KG1 (cell line): Measurements from ENCODE around the gene PON3.

Source experiments
- DNase-seq: peaks from one replicate; lab custom pipeline; 2025; lab: John Stamatoyannopoulos, UW

The PON3 gene

GRCh38 chr7:95340491-95340890 is 55.7 kb downstream of the PON3 start:
- DNase-seq: no peak

- no peak for DNase-seq
Measured at GRCh38 chr7:95338832-95339231, 57.3 kb downstream of the PON3 start.

DNA sequence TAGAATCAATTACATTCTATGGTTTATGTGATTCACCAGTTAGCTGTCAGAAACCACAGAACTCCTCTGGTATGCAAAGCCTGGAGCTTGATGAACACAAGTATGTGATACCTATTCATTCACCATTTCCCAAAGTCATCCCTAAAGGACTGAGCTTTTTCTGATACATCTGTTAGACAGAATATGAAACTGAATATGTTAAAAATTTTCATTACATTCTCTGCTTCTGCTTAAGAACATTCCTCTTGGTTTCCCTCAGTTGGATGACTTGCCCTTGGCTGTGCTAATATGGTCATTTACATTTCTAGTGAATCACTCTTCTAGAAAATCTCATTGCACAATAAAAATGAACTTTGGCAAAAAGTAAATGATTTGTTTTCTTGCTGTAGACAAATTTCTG is 61.1 kb downstream of the PON3 start:
- no peak for DNase-seq

DNA sequence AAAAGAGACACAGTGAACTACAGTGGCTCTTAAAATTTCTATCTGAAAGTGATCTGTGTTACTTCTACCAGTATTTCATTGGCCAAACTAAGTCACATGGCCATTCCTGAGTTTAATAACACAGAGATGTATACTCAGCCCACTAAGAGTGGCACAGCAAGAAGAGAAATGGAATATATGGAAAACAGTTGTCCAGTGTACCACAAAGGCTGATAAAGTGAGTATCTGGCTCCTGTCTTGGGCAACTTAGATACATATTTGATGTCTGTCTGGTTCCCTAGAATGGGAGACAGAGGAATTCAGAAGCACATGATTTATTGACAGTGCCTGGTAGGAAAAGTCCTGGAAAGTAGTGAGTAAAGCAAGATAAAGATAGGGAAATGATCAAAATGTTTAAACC is 61.7 kb downstream of the PON3 start:
- DNase-seq: no peak

GRCh38 chr7:95330961-95331337 is 65.2 kb downstream of the PON3 start:
- DNase-seq: no peak

- DNase-seq: no peak
Measured at GRCh38 chr7:95330204-95330960, 65.8 kb downstream of the PON3 start.

GRCh38 chr7:95327356-95327755 is 68.8 kb downstream of the PON3 start:
- no peak for DNase-seq

GRCh38 chr7:95324431-95324830 is 71.7 kb downstream of the PON3 start, which contains the start of gene PON1:
Gene PON1, minus strand, starts transcription at chr7:95324532. Its CDS starts 57 bp downstream, at chr7:95324475.
- no peak for DNase-seq

GRCh38 chr7:95323410-95324129 is 72.6 kb downstream of the PON3 start:
- DNase-seq: no peak

DNA sequence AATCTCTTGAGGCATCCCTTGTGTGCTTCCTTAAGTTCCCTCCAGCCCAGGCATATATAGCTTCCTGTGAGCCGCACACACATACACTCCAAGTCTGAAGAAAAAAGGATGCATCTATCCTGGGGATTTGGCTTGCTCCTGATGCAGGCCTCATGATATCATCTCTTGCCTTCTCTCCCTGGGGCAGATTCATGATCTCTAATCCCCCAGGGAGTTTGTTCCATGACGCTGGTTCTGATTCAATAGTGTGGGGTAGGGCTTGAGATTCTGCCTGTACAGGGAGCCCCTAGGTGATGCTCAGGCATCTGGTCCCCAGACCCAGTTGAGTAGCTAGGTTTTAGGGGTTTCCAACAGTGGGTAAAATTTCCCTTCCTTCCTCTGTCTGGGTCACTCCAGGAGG is 73.3 kb downstream of the PON3 start:
- no peak for DNase-seq

DNA sequence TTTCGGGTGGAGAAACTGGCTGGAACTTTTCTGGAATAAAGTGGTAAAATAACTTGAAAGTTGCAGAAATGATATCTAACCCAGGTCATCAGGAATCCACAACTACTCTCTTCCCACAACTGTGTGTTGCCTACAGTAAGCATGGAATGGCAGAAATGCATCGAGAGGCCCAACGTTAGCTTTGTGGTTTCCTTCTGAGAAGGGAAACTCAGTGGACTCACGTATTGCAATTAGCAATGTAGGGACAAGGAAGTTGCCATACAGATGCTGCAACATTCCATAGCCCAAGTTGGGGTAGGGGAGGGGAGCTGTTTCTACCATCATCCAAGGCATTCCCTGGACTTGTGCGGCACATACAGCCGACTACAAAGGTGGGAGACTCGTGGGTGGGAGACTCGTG is 73.8 kb downstream of the PON3 start:
- no peak for DNase-seq

GRCh38 chr7:95321720-95322119 is 74.5 kb downstream of the PON3 start:
- DNase-seq: no peak

GRCh38 chr7:95320651-95321050 is 75.5 kb downstream of the PON3 start:
- no peak for DNase-seq

DNA sequence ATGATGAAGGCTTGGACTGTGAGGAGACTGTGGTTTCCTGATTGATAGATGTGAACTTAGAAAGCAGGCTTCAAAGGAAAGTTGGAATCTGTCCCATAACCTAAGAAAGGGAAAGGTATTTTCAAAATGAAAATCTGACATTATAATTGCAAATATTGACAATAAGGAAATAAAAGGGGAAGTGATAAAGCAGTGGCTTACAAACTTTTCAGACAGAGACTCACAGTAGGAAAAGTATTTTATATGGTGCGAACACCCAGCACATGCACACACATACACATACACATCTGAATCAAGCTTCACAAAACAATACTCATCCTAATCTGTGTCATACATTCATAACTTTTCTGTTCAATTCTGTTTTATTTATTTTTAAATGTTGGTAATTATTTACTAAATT is 76.6 kb downstream of the PON3 start:
- DNase-seq: no peak

DNA sequence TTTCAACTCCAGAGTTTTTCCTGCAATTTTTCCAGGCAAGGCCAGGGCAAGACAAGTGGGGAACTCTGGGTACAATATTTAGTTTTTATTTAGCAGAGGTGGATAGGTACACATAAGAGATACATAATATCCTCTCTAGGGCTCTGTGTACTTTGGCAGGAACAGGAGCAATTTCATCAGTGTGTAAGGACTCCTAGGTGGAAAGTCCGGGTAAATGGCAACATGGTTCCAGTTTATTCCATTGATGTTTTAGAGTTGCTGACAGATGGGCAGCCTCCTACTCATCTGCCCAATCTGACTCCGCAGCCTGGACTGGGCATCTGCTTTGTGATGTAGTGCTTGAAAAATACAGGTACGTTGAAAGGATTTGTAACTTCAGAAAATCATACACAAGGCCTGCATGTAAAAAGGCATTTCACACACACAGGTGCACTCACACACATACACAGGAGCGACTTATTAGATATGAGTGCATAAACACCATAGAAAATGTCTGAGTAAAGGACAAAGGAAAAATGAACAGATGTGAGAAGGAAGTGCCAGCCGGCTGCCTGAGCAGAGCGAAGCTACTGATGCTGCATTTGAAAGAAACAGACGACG is 77.6 kb downstream of the PON3 start:
- DNase-seq: no peak

GRCh38 chr7:95317966-95318365 is 78.2 kb downstream of the PON3 start:
- DNase-seq: no peak

DNA sequence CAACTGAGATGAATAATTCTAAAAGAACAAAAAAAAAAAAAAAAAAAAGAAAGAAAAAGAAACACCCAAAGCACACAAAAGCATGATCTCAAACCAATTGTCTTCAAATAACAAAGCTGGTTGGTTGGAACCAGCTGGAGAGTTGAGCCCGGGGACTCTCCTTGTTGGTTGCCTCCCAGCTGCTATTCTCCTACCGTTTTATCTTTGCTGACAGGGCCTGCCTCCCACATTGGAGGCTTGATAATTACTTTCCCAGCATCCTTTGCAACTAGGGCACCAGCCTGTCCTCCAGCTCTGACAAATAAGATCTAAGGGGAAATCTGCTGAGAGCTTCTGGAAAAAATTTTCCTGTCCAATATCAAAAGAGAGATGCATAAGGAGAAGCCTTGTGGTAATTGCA is 78.6 kb downstream of the PON3 start:
- no peak for DNase-seq

DNA sequence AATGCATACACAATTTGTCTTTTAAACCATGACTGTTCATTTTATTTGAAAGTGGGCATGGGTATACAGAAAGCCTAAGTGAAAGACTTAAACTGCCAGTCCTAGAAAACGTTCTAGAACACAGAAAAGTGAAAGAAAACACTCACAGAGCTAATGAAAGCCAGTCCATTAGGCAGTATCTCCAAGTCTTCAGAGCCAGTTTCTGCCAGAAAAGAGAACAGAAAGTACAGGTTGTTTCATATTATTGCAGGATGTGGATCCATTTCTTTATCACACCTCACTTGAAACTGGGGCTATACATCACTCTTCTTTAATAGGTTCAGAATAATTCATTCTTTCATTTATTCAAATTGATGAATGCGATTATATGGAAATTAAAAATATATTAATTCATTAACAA is 79.6 kb downstream of the PON3 start:
- DNase-seq: no peak

DNA sequence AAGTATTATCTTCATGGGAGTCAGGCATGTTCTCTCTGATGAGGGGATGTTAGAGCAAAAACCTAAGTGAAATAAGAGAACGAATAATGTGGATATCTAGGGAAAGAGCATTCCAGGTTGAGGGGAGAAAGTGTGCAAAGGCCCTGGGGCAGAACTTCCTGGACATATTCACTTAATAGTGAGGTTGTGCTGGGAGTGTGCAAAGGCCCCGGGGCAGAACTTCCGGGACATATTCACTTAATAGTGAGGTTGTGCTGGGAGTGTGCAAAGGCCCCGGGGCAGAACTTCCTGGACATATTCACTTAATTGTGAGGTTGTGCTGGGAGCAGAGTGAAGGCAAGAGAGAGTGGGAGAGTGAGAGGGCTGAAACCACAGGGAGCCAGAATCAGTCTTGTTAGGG is 83.6 kb downstream of the PON3 start:
- DNase-seq: no peak

GRCh38 chr7:95311389-95311788 is 84.8 kb downstream of the PON3 start:
- DNase-seq: no peak

GRCh38 chr7:95309951-95310350 is 86.2 kb downstream of the PON3 start:
- no peak for DNase-seq
